ENCODE data around the gene EYS. TPM values are rescaled to one million over a fixed set of nuclear protein-coding genes. Genes with fewer than 3 reads are reported as not detected.

EYS gene
- total RNA-seq, 1 donor from 2014 or later: not detected

DNA sequence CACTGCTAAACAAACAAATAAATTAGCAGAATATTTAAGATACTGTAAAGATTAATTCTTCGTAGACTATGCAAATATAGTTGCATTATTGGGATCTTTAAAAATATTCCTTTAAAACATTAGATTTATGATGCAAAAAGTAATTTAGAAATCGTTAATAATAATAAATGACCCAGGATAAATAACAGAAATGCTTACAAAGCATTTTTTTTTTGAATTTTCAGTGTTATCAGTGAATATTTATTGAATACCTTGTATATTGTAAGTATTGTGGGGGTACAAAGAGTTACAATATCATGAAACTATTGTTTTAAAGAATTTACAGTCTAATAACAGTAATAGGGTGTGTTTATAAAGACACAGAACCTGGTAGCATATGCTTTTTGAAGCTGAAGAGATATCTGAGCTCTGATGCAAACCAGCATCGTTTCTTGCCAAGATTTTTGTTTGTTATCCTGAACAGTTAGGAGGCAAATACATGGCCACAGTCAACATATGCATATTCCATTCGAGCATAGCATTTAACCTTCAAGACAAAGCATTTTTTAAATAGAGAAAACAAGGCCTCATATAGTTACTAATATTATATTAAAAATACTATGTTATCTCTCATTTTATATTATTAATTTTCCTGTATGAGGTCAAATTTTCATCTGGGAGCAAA is 1584.2 kb downstream of the EYS start:
- no peak for ATAC-seq

DNA sequence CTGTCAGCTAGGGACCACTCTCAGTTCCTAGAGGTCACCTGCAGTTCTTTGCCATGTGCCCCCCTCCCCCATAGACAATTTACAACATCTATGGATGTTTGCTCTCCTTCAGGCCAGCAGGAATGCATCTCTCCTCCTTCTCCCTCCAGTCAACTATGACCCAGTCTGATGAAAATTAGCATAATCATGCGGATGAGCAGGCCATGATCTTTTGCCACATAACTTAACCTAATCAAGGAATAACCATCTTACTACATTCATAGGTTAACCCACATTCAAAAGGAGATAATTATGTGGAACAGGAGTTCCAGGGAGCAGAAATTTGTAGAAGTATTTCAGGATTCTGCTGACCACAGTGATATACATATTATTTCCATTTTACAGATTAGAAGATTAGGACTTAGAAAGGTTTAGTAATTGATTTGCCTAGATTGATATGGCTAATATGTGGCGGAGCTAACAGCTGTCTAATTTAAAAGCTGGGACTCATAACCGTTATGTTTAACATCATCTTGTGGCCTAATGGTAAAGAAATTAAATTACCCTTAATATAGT is 1585.9 kb downstream of the EYS start:
- DNase-seq (ENCODE audit: missing footprints) (no peak), ATAC-seq (no peak)
- intact Hi-C loops (cut with DNase I): no loop called here

More for the DNA sequence above, 1584.2 kb downstream of the EYS start:
- intact Hi-C loops (cut with DNase I): no loop called here
- no peak for DNase-seq (ENCODE audit: missing footprints)

DNA sequence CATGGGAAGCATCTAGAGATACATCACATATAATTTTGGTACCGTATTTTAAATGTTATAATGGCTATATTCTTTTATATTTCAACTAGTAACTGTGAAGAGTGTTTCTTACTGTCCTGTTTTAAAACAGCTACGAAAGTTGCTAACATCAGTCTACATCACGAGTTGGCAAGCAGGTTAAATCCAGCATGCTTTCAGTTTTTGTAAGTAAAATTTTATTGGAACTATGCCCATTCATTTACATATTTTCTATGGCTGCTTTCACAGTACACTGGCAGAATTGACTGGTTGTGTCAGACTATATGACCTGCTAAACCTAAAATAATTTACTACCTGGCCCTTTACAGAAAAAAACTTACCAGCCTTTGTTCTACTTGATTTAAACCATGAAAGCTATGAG is 1593.3 kb downstream of the EYS start:
- no peak for ATAC-seq
- intact Hi-C loops (cut with DNase I): no loop called here

DNA sequence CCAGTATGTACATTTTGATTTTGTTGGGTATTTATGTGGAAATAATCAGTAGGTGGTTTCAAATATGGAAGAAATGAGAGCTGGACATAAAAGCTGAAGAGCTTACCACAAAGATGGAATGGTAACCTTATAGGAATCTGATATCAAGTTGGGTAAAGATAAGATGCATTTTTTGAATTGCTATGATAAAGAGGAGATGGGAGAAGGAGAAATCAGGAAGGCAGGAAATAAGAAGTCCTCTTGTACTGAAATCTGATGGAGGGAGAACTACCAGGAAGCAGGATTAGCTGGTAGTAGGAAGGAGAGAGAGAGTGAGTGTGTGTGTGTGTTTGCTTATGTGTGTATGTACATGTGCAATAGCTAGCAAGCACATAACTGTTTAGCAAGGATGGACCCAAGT is 1603.0 kb downstream of the EYS start:
- DNase-seq (ENCODE audit: missing footprints) (no peak), ATAC-seq (no peak)
- intact Hi-C loops (cut with DNase I): no loop called here

More for the DNA sequence above, 1593.3 kb downstream of the EYS start:
- DNase-seq (ENCODE audit: missing footprints): no peak

DNA sequence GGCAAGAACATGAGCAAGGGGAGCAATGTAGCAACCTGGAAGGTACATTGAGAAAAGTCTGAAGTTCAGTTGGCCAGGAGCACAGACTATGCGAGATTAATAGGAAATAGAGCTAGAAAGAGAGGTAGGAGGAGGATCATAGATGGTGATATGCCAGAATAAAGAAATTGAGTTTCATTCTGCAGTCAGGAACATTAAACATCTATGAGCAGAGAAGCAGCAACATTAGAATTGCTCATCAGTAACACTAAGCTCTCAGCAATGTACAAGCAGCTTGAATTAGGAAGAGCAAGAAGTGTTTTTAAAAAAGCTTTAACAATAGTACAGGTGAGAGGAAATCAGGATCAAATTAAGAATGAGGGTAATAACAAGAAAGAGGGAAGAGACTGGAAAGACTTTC is 1603.5 kb downstream of the EYS start:
- intact Hi-C loops (cut with DNase I): no loop called here
- no peak for DNase-seq (ENCODE audit: missing footprints)
- no peak for ATAC-seq

DNA sequence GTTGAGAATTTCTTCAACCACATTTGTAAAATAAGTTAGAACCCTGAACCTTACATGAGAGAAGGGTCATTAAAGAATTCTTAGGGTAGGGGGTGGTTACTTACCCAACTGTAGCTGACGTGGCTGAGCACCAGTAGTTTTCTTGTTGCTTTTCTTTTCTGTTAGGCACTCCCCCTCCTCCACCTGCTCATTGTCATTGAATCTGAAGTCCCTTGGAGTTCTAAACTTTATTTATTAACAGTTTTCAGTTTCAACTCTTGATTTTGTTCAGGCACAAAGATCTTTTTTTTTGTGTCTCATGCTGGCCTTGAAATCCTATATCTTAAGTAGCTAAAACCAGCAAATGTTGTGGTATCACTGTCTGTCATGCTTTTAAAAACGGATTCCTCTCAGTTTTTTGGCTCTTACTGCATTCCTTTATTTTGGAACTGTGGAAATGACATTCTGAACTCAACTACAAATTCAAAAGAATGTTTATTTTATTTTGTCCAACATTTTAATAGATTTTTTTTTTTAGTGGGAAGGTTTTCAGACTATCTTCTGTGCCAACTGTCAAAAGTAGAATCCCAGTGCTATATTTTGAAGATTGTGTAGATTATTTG is 1606.2 kb downstream of the EYS start:
- no peak for DNase-seq (ENCODE audit: missing footprints)
- ATAC-seq: no peak
- intact Hi-C loops (cut with DNase I): no loop called here

DNA sequence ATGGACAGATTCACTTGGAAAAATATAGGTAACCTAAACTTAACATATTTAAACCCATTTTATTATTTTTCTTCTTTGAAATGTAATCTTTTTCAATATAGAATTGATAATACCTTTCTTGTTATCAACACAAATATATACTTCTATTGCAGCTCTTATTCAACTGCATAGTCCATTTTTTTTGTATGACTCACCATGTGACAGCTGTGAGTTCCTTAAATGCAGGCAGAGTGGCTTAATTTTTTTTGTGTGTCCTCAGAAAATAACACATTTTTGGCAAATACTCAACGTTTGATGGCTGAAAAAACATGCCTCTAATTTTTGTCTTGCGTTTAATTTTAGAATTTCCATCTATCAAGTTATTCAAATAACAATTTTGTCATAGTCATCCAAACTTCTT is 1616.7 kb downstream of the EYS start:
- no peak for DNase-seq (ENCODE audit: missing footprints)
- ATAC-seq: no peak
- intact Hi-C loops (cut with DNase I): no loop called here

DNA sequence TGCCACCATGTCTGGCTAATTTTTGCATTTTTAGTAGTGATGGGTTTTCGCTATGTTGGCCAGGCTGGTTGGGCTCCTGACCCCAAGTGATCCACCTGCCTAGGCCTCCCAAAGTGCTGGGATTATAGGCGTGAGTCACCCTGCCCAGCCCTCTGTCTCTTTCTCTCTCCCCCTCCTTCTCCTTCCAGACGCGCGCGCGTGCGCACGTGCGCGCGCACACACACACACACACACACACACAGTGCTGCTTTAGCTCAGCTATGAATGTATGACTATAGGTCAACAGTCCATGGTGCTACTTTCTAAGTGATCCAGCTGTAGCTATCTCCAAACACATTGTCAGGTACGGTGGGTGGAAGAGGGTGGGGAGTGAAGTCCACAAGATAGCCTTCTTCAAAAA is 1621.9 kb downstream of the EYS start:
- ATAC-seq: no peak
- intact Hi-C loops (cut with DNase I): no loop called here
- DNase-seq (ENCODE audit: missing footprints): no peak

DNA sequence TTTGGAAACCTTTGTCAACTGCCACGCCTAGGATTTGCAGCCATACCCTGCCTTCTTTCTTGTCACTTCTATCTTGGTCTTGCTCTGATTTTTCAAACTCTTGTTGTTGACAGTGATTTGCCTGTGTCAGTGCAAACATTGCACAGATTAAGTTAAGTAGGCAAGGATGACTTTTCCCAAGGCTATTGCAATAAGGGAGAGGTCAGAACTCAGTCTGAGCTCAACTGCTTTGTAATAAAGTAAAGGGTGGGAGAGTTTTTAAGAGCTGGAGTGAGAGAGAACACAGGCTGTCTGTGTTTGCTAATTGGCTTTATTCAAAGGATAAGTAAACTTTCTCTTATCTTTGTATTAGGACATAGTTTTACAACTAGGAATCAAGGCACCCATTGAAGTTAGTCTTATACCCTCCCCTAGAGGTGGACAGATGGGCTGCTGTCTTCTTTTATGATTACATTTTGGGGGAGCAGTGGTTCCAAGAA is 1622.8 kb downstream of the EYS start:
- DNase-seq (ENCODE audit: missing footprints) (no peak), ATAC-seq (no peak)
- intact Hi-C loops (cut with DNase I): no loop called here

DNA sequence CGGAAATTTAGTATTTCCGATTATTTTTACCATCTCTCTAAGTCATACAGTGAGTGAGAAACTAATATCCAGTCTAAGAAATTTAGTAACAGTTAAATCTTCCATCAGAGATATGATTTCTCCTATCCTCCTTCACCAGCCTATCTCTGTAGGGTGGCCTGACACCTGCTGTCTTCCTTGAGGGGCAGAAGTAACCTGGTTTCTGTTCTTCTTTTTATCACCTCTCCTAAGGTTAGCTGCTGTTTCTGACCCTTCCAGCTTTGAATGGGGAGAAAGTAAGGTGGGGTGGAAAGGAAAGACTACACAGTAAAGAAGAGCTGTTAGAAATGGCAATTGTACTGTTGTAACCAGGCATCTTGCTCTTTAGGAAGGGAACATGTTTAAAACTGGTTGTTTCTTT is 1623.8 kb downstream of the EYS start:
- ATAC-seq (no peak), DNase-seq (ENCODE audit: missing footprints) (no peak)
- intact Hi-C loops (cut with DNase I): no loop called here

DNA sequence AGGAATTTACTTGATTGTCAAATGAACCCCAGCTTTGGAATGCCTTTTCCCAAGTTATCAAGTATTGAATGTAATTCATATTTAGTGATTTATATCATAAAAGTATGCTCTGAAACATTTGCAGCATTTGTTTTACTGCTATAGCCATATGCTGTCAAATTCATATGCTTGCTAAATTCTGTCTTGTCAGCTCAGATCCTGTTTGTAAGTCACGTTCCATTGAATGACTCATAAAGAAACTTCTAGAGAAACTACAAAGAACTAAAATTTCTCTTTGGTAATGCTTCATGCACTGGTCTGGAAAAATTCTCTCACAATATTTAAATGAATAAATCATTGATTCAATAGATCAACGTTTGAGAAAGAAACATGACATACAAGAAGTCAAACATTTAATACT is 1625.6 kb downstream of the EYS start:
- DNase-seq (ENCODE audit: missing footprints): no peak
- ATAC-seq: no peak
- intact Hi-C loops (cut with DNase I): no loop called here

DNA sequence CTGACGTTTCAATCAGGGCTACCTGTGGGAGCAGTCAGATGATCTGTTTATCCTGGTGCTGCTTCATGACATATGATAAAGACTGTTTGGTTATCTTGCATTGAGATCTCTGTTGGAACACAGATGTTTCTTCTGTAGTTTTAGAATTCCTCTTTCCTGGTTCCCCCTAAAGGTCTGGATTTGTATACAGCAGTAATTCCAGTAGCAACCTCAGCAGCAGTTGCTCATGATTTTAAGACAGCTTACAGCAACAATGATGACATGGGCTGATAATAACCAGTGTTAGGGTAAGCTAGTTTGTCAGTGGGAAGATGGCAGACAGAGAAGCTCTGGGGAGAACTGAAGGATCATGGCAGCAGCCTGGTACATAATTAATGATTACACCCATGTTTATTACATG is 1632.0 kb downstream of the EYS start:
- intact Hi-C loops (cut with DNase I): no loop called here
- no peak for DNase-seq (ENCODE audit: missing footprints)
- no peak for ATAC-seq

DNA sequence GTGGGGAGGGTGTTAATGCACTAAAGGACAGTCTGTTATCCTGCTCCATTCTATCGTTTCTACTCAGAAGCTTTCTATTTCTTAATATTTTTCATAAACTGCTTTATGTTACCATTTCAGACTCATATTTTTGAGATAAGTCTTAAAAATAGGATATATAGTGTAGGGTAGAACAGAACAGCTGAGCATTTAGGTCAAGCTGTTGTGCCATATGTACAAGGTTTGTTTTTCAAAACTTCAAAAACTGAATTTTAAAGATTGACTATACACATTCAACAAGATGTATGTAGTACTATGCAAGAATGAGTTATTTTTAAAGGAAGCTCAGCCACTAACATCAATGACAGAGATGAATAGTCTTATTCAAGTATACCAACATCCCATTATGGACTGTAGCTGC is 1634.3 kb downstream of the EYS start:
- intact Hi-C loops (cut with DNase I): no loop called here
- ATAC-seq (no peak), DNase-seq (ENCODE audit: missing footprints) (no peak)

DNA sequence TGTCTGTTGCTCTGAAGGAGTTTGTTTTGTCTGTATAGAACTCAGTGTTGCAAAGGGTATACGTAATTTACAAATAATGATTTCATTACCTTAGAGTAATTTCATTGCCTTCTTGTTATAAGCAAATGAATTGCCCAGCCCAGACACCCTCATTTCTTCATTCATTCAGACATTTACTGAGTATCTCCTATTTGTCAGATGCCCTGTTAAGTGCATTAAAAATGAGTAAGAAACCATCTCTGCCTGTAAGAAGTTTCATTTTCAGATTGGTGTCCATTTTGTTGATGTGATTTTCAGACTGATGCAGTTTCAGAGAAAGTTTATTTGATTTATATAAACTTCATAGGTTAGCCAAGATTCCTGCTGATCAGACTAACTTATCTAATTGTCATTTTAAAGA is 1642.1 kb downstream of the EYS start:
- ATAC-seq: no peak
- DNase-seq (ENCODE audit: missing footprints): no peak
- intact Hi-C loops (cut with DNase I): no loop called here

DNA sequence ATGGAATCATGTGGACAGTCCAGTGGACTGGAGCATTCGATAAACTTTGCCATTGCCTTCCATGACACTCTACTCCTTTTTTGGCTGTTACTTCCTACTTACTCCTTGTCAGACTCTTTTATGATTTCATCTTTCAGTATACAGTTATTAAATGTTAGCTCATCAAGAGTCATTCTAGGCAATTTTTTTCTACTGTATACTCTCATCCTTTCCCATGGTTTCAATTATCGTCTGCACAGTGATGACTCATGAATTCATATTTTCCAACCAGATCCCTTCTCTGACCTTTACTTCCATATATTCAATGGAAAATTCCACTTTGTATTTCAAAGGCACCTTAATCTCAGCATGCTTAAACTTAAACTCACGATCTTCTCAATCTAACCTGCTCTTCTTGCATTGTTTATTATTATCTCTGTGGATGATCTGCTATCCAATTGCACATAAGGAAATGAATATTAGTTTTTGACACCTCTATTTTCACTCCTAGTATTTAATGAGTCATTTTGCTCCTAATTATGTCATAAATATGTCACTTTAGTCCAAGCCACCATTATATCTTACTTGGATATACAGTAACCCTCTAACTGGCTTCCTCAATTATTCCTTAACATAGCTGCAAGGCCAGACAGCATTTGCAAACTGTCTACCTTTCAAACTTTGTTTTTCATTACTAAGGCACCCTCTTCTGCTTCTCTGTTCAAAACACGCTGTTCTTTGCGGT is 1643.9 kb downstream of the EYS start:
- intact Hi-C loops (cut with DNase I): no loop called here
- DNase-seq (ENCODE audit: missing footprints): no peak
- no peak for ATAC-seq

DNA sequence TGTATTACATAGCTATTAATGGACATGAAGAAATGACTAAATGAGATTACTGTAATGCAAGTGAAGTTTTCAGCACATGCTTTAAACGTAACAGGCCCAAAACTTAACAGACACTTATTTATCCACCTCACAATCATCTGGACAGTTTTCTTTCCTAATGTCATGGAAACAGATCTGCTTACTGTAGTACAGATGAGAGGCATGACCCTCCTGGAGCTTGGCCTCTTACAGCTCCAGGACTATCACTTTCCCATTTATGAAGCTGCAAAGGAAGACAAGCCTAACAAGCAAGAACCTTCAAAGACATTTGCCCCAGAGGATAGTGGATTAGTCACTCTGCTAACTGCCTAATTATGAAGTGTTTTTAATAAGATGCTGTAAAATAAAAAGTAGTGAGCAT is 1652.2 kb downstream of the EYS start:
- intact Hi-C loops (cut with DNase I): no loop called here
- DNase-seq (ENCODE audit: missing footprints): no peak
- ATAC-seq: no peak

DNA sequence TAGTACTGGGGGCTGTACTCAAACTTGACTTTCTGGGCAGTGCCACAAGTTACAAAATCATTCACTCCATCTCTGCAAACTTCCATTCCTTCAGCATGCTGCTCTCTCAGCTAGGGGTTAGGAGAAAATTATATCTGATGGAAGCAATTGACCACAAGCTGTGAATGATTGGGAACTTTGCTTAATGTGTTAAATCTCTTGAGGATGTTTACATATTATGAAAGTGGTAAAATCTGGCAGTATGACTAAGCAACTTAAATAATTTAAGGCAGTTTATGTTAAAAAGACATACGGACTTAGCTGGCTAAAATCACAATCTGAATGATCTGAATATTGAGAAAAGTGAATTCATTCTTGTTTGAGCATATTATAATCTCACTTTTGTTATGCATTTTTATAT is 1656.4 kb downstream of the EYS start:
- DNase-seq (ENCODE audit: missing footprints) (no peak), ATAC-seq (no peak)
- intact Hi-C loops (cut with DNase I): no loop called here

DNA sequence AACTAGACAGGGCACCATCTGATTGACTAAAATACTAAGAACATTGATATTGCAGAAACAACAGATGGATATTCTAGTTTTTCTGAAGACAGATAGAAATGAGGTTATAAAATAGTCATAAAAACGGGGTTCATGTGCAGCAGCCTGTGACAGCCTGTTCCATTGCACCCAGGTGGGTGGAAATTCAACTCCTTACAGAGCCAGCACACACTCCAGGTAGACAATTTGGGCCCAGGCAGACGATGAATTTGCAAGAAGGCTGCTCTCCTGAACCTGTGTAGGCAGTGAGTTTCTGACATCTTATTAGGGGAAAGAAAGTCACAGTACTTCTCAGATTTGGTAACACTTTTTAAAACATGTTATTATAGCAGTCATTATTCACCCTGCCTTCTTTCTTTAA is 1657.3 kb downstream of the EYS start:
- DNase-seq (ENCODE audit: missing footprints) (no peak), ATAC-seq (no peak)
- intact Hi-C loops (cut with DNase I): no loop called here

DNA sequence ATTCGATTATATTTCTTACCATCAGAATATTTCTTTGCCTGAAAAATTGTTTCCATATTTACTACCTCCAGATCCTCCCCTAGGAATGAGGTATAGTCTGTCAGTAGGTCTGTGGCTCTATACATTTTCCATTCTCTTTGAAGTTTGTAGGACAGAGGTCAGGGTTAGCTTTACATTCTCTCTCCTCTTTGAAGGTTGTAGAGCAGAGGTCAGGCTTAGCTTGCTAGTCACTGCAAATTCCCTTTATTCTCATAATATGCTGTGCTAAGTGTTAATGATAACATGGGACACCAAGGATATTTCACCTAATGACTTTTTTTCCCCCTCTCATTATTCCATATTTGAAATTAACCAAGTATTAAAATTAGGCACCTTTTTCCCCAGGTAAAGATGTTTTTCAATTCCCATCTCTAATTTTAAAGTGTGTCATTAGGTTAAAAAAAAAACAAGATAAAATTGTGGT is 1660.2 kb downstream of the EYS start:
- intact Hi-C loops (cut with DNase I): no loop called here
- no peak for DNase-seq (ENCODE audit: missing footprints)
- no peak for ATAC-seq

DNA sequence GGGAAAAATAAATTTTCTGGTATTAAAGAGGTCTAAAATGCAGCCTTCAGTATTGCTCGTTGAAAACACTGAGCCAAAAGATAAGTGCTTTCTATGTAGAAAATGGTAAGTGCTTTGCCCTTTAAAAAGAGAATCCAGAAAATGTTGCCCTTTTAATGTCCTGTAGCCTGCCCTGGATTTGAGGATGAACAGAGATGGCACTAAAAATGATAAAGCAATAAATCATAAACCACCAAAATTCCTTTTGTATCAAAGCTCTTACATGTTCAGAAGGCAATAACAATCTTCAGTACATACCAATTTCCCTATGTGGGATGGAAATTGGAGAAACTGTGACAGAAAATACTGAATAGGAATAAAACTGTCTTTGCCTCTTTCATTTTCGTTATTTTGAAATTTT is 1665.7 kb downstream of the EYS start:
- no peak for DNase-seq (ENCODE audit: missing footprints)
- intact Hi-C loops (cut with DNase I): no loop called here
- ATAC-seq: no peak
